Erythroblast (primary cell): Measurements from ENCODE around the gene SLC7A11.

Source experiments
- GATA1 ChIP-seq: IDR thresholded peaks from 2 replicates; pipeline ENCODE4 v1.6.1; 2011; ENCODE audit warnings: low read depth, mild to moderate bottlenecking, control low read depth, low read length, moderate library complexity
- POLR2A ChIP-seq: IDR thresholded peaks from 2 replicates; pipeline ENCODE4 v1.6.1; 2011; ENCODE audit warnings: mild to moderate bottlenecking, low read length

- TF ChIP-seq POLR2A (no peak), GATA1 (no peak)
Observed at GRCh38 chr4:138217567-138217966, 24.6 kb downstream of the SLC7A11 start.
